ENCODE measurements around the gene MAPK6.

The MAPK6 gene

DNA sequence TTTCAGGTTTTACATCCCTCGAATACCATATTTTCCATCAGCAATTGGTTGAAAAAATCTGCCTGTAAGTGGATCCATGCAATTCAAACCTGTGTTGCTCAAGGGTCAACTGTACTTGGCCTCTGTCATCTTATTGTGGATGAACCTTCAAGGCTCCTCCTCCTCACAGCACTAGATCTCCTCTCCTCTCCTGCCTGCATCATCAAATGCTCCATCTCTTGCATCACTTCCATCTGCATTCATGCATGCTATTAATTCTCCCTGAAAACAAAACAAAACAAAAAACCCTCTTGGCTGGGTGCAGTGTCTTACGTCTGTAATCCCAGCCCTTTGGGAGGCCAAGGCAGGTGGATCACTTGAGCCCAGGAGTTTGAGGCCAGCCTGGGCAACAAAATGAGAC, 83.4 kb downstream of the MAPK6 start:
- DNase-seq (ENCODE audit: low read depth in 2 of 2, low spot score in 1 of 2) = no peak

DNA sequence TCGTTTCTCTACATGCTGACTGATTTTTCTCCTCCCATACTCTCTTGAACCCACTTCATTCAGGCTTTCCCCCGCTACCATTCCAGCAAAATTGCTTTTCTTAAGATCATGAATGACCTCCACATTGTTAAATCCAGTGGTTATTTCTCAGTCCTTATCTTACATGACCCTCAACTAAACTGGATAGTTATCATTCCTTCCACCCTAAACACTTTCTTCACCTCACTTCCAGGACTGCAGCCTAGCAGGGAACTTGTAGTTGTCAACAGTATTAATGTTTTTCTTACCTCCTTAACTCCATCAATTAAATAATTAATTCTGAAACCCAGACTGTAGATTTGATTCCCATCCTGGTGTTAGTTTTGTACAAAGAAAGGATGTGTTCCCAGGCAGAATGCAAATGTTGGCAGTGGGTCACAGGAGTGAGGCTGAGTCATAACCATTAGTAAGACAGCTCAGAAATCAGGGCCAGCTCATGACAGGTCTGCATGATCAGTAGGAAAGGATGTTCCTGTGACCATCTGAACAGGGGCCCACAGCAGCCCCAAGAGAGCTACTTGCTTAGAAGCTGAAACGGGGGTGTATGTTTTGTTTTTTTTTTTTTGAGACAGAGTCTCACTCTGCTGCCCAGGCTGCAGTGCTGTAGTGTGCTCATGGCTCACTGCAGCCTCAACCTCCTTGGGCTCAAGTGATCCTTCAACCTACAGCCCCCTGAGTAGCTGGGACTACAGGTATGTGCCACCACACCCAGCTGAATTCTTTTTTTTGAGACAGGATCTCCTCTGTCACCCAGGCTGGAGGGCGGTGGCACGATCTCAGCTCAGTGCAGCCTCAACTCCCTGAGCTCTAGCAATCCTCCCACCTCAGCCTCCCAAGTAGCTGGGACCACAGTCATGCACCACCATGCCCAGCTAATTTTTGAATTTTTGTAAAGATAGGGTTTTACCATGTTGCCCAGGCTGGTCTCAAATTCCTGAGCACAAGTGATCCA, 84.5 kb downstream of the MAPK6 start:
- no peak for DNase-seq (ENCODE audit: low read depth in 2 of 2, low spot score in 1 of 2)

DNA sequence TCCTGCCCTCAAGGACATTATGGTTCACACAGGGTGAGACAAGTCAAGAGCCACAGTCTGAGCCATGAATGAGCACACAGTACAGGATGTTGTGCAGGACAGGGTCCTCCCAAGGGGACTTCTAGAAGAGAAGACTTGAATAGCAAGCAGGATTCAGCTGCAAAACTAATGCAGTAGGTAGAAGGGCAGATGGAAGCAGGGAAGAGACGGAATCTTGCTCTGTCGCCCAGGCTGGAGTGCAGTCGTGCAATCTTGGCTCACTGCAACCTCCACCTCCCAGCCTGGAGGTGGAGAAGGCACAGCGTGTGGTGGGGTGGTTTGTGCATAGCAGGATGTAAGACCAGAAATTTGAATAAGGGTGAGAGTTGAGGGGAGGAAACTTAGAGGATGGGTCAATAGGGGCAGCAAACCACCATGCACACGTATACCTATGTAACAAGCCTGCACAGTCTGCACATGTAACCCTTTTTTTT, 85.5 kb downstream of the MAPK6 start:
- DNase-seq (ENCODE audit: low read depth in 2 of 2, low spot score in 1 of 2) = no peak

DNA sequence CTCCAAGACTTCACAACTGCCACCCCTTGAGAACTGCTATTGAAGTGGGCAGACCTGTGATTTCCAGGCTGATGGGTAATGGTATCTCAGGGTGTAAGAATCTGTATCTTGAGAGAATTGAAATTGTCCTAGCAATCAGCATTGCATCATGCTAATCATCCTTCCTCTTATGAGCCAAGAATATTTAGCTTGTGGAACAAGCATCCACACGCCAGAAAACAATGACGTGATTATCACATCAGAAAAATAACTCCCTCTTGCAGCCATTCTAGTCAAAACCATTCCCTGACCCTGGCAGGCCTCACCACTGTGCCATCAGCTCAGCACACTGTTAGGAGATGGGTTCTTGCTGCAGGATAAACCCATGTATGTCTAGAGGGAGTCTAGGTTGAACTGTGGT, 86.8 kb downstream of the MAPK6 start:
- DNase-seq (ENCODE audit: low read depth in 2 of 2, low spot score in 1 of 2) = no peak

DNA sequence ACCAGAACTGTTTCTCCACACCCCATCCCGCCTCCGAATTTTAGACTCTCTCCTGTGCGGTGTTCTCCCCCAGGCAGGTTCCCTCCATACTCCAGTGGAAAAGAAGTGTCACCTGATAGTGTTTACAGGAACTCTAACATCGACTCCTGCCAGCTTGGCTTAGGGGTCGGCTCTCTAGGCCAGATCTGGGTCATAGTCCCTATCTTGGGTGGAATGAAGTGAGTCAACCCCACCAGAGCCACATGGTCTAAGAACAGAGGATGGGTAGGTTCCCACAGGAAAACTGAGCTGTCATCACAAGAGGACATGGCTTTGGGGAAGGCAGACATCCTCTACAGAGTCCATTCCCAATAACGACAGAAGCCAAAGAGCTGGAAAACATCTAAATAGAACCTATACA, 87.6 kb downstream of the MAPK6 start:
- DNase-seq (ENCODE audit: low read depth in 2 of 2, low spot score in 1 of 2) = no peak

DNA sequence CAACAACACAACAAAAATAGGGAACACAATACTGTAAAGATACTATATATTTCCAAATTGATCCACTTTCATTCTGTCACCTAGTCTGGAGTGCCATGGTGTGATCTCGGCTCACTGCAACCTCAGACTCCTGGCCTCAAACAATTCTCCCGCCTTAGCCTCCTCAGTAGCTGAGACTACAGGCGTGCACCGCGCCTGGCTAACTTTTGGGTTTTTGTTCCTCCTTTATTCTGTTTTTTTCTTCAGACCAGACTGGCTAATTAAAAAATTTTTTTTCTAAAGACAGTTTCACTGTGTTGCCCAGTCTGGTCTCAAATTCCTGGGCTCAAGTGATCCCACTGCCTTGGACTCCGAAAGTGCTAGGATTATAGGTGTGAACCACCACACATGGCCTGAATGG, 88.2 kb downstream of the MAPK6 start:
- DNase-seq (ENCODE audit: low read depth in 2 of 2, low spot score in 1 of 2) = no peak

DNA sequence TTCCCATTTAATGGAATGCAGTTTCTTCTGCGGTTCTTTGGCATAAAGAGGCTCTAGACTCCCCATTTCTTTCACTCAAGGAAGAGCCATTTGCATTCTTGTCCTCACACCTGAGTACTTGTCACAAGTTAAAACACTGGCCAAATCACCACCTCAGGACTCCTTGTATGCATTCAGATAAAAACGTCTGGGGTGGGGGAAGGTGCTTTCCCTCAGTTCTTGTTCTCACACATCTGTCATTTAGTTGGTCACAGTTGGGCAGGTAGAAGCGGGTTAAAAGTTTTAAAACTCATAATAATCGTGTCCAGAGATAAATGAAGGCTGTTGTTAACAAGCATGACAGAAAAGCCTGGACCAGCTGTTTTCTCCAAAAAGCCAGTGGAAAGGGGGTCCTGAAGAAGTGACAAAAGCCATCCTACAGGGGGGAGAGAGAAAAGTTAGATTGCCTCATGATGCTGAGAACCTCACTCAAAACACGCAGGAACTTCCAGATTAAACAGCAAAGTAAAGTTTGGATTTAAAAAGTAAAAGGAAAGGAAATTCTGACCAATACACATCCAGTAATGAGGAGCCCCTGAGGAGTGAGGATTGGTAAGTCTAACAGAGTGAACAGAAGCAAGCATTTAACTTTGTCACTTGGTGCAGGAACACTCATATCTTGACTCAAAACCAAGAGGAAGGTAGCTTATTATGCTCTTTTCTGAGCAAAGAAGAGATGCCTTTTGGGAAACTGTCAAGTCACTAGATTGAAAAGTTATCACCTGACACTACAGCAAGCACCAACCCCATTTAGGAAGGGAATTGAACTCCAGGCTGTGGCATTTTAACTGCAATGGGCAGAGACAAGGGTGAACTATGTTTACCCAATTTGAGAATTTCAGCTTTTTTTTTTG, 90.8 kb downstream of the MAPK6 start:
- no peak for DNase-seq (ENCODE audit: low read depth in 2 of 2, low spot score in 1 of 2)

DNA sequence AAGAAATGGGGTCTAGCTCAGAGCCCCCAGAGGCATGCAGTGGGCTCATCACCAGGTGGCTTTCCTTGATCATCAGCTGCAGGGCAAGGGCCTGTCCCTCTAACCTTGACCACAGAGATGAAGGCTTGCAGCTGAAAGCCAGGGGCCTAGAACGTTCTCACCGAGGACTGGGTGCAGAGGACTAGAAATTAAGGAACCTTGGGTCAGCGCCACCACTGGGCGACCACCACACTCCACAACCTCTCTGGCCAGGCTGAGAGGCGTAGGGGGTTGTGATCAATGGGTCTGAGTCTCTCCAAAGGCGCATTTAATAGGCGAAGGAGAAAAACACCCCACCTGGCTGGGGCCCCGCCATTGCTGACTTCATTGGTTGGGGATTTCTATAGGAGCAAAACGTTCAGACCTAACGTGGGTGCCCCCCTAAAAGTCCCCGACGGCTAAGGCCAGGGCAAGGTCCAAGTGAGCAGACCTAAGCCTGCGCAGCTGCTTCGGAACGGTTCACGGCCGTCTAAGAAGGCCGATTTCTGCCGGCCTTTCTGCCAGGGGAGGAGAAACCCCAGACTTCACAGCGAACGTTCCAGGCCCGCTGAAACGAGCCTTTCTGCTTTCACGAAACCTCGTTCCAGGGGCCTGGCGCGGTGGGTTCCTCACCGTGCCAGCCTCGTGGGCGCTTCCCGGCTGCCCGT, 92.6 kb downstream of the MAPK6 start:
- DNase-seq (ENCODE audit: low read depth in 2 of 2, low spot score in 1 of 2) = no peak

DNA sequence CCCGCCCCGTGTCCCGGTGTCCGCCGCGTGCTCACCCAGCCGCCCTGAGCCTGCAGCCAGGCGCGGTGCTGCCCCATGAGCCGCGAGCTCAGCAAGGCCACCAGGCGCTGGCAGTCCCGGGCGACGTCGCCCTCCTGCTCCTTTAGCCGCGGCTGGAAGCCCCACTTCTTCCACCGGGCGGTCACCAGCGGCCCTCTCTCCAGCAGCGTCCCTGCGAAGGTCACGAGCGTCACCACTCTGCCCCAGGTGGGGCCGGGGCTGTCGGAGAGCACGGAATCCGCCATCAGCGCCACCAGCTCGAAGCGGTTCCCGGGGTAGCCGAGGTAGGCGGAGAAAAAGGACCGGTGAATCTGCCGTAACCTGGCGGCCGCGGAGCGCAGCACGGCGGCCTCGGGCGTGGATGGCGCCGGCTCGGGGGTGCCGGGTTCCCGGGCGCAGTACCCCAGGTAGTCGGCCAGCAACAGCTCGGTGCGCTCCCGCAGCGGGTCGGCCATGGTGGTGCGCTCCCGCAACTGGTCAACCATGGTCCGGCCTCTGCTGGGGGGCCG, 93.3 kb downstream of the MAPK6 start:
- DNase-seq (ENCODE audit: low read depth in 2 of 2, low spot score in 1 of 2) = no peak

DNA sequence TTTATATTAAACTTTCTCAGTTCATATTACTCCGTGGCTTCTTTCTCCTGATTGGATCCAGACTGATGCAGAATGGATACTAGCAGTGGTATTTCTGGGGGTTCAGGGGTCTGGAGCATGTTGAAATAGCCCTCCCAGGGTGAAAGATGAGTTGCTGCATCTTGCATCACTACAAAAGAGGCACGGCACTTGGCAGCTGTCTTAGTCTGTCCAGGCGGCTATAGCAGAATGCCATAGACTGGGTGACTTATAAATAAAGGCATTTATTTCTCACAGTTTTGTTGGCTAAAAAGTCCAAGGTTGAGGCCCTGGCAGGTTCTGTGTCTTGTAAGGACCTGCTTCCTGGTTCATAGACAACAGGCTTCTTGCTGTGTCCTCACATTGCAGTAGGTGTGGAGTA, 94.2 kb downstream of the MAPK6 start:
- DNase-seq (ENCODE audit: low read depth in 2 of 2, low spot score in 1 of 2) = no peak

DNA sequence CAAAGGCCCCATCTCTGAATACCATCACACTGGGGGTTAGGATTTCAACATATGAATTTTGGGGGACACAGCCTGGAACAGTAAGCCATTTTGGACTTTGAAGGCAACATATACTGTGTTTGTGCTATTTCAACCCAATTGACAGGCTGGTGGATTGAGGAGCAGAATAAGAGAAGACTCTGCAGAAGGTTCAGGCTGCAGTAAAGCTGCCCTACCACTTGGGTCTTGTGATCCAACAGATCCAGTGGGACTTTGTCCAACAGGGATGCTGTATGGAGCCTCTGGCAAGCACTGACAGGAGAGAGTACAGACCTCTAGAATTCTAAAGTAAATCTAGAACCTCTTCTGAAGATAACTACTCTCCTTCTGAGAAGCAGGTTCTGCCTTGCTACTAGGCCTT, 94.7 kb downstream of the MAPK6 start:
- no peak for DNase-seq (ENCODE audit: low read depth in 2 of 2, low spot score in 1 of 2)

DNA sequence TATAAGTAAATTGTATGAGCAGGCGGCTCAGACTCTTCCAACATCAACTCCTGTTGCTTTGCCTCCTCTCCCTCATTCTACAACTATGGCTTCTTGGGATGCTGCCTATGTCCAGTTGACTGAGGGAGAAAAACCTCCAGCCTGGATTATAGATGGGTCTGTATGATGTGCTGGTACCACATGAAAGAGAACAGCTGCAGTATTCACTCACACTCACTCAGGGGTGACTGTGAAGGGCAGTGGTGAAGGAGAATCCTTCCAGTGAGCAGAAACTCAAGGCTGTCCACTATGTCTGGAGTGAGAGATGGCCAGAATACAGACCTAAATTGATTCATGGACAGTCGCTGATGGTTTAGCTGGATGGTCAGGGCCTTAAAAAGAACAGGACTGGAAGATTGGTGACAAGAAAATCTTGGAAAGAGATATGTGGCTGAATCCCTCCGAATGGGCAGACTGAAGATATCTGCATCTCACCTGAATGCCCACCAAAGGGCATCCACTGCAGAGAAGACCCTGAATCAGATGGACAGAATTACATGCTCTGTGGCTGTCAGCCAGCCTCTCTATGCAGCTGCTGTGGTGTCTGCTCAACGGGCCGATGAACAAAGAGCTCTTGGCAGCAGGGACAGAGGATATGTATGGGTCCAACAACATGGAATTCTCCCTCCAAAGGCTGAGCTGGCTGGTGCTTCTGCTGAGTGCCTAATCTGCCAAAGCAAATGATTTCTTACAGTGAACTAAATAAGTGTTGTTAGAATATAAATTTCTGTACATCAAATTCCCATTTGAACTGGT, 95.4 kb downstream of the MAPK6 start:
- DNase-seq (ENCODE audit: low read depth in 2 of 2, low spot score in 1 of 2) = no peak

DNA sequence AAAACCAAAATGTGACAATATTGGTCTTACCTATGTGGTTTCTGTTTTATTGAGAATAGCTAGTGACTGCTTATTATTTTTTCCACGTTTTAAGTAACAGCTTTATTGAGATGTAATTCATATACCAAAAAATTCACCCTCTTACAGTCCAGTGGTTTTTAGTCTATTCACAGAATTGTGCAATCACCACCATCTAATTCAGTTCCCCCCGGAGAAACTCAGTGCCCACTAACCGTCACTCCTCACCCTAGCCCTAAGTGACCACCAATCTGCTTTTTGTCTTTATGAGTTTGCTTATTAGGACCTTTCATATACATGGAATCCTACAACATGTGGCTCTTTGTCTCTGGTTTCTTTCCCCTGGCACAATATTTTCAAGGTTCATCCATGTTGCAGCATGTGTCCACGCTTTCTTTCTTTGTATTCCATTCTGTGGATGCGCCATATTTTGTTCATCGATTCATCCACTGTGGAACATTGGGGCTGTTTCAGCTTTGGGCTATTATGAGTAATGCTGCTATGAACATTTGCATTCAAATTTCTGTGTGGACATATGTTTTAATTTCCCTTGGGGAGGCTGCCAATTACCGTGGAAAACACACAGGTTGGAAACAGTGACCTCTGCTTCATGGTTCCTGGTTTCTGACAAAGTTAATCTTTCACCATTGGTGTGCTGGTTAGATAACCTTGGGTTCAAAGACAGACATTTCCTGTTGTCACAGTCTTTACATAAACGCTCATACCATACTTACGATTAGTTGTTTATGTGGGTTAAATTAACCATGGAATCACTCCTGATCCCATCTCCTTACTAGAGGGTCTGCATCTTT, 96.8 kb downstream of the MAPK6 start:
- no peak for DNase-seq (ENCODE audit: low read depth in 2 of 2, low spot score in 1 of 2)
